BE2C (cell line): ENCODE measurements around the gene GJD3.

Experiments
- DNase-seq: peaks from one replicate; pipeline ENCODE4 v3.0.0-alpha.2; 2020
- H3K27me3 ChIP-seq: fragments of 250-450 bp; sonication (Bioruptor Pico); 2 replicates; pipeline ENCODE4 v1.5.1; 2020; ENCODE audit warnings: mild to moderate bottlenecking
- H3K36me3 ChIP-seq: fragments of 250-450 bp; sonication (Bioruptor Pico); 2 replicates; pipeline ENCODE4 v1.5.1; 2020; ENCODE audit warnings: mild to moderate bottlenecking
- H3K4me1 ChIP-seq: fragments of 250-450 bp; sonication (Bioruptor Pico); 2 replicates; pipeline ENCODE4 v1.5.1; 2020
- H3K4me3 ChIP-seq: 2 replicates; pipeline ENCODE4 v1.5.1; 2011; ENCODE audit warnings: low read depth, low read length
- H3K9me3 ChIP-seq: fragments of 250-450 bp; sonication (Bioruptor Pico); 2 replicates; pipeline ENCODE4 v1.5.1; 2020
- TF ChIP-seq, protein P1 (sequence below): IDR thresholded peaks from 2 replicates; pipeline ENCODE4 v1.5.1; 2012; ENCODE audit warnings: mild to moderate bottlenecking, low read depth, low read length

GJD3 gene

DNA sequence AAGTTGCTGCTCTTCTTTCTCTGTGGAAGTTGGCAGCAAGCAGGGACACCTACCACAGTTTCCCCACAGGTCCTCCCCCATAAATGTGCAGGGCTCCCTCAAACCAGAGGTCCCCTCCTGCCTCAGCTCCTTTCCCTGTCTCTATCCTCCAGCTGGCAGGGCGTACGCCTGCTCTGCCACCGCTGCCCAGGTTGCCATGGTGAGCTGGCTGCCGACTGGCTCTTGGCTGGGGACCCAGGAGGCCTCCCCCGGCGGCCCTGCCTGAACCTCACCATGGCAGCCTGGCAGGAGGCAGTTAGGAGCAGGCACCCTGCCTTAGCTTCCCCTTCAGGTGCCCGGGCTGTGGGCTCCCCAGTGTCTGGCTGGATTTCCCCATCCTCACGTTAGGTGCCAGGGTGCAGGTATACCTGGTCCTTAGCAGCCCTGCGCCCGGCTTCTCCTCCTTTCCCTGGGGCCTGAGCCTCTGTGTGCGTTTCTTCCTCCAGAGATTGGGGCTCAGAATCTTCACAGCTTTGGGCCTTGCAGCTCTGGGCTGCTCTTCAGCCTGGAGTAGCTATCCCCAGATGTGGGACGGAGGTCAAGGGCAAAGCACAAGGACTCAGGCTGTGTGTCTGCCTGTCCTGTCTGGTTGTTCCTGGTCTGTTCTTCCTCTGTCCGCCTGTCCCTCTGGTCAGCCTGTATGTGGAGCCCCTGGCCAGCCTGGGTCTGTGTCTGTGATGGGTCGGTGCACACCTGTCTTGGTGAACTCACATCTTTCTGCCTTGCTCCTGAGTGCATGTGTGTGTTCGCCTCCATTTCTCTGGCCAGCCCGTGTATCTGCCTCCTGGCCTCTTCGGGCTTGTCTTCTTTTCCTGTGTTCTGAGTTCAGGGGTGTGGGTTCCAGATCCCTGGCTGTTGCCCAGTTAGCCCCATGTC lies 15.7 kb downstream of the GJD3 start:
- H3K4me3 ChIP-seq: no peak overlapping the region
- peaks cover 81% of the 10 kb centered on the region for H3K4me1 ChIP-seq
- H3K9me3 ChIP-seq: no peaks in the 10 kb centered on the region
- TF ChIP-seq, protein P1, sequence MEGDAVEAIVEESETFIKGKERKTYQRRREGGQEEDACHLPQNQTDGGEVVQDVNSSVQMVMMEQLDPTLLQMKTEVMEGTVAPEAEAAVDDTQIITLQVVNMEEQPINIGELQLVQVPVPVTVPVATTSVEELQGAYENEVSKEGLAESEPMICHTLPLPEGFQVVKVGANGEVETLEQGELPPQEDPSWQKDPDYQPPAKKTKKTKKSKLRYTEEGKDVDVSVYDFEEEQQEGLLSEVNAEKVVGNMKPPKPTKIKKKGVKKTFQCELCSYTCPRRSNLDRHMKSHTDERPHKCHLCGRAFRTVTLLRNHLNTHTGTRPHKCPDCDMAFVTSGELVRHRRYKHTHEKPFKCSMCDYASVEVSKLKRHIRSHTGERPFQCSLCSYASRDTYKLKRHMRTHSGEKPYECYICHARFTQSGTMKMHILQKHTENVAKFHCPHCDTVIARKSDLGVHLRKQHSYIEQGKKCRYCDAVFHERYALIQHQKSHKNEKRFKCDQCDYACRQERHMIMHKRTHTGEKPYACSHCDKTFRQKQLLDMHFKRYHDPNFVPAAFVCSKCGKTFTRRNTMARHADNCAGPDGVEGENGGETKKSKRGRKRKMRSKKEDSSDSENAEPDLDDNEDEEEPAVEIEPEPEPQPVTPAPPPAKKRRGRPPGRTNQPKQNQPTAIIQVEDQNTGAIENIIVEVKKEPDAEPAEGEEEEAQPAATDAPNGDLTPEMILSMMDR: no peak
- H3K36me3 ChIP-seq: peaks cover 40% of the 10 kb centered on the region
- no peaks in the 10 kb centered on the region for H3K27me3 ChIP-seq
- DNase-seq: peak; percentile 51

DNA sequence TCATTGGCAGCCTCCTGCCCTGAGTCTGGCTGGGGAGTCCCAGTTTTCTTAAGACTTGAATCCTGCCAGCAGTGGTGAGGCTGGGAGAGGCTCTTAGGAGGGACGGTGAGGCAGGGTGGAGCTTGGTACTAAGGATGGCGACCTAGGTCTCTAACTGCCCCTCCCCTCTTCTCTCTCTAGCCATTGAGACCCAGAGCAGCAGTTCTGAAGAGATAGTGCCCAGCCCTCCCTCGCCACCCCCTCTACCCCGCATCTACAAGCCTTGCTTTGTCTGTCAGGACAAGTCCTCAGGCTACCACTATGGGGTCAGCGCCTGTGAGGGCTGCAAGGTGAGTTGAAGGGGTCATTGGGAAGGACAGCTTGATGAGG lies 16.4 kb downstream of the GJD3 start:
- no peaks in the 10 kb centered on the region for H3K9me3 ChIP-seq
- no peaks in the 10 kb centered on the region for H3K27me3 ChIP-seq
- H3K36me3 ChIP-seq: peaks cover 35% of the 10 kb centered on the region
- H3K4me1 ChIP-seq: peaks cover 79% of the 10 kb centered on the region
- DNase-seq: no peak
- no peak overlapping the region for H3K4me3 ChIP-seq
- TF ChIP-seq, protein P1: no peak

DNA sequence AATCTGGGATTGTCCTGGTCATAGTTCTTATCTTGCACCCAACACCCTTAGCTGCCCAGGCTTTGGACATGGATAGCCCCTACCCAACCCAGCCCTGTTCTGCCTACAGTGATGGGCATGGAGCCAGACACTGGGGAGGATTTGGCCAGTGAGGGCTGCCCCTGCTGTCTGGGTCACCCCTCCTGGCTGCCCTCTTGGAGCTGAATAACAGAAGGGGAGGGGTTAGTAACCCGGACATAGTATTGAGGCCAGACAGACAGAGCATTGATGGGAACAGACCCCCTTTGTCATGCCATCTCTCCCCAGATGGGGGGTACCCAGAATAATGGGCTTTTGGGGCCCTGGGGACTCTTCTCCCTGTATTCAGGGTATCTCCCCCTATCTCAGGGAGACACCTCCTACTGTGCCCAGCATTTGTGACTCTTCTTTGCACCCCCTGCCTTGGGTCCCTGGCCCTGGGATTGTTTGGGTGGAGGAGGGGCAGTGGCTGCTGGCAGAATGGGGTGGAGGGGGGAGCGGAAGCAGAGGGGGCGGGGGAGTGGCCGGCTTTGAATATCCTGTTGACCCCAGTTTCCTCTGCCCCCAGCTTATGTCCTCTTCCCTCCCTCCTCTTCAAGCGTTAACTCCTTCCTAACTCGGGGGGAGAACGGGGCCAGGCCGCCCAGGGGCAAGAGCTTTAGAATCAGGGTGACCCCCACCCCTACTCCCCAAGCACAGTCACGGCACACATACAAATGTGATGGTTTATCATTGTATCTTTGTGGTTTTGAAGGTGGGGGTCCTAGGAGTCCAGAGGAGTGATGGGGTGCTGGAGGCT lies 17.0 kb downstream of the GJD3 start:
- TF ChIP-seq, protein P1: no peak
- Histone ChIP-seq H3K36me3 (peaks cover 35% of the 10 kb centered on the region), H3K9me3 (no peaks in the 10 kb centered on the region), H3K27me3 (no peaks in the 10 kb centered on the region), H3K4me1 (peaks cover 81% of the 10 kb centered on the region), H3K4me3 (no peak overlapping the region)
- DNase-seq: no peak

DNA sequence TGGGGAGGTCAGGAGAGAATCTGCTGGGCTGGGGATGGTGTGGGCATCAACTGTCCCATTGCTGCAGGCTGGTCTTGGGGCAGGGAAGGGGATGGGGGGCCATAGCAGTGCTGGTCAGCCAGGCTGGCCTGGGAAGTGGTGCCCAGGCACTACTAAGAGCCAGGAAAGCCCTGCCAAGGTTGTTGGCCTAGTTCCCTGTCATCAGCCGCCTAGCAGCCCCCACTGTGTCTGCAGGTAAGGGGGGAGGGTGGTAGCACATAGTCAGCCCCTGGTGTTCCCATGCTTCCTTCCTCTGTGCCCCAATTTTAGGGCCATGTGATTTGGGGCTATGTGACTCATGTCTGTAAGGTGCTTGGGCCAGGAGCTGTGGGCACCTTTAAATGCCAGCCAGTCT lies 17.8 kb downstream of the GJD3 start:
- DNase-seq: no peak
- H3K27me3 ChIP-seq: no peaks in the 10 kb centered on the region
- H3K36me3 ChIP-seq: peaks cover 30% of the 10 kb centered on the region
- H3K4me1 ChIP-seq: peaks cover 77% of the 10 kb centered on the region
- TF ChIP-seq, protein P1: no peak
- H3K4me3 ChIP-seq: no peak overlapping the region
- H3K9me3 ChIP-seq: no peaks in the 10 kb centered on the region

GRCh38 chr17:40345994-40346764 lies 18.4 kb downstream of the GJD3 start:
- TF ChIP-seq, protein P1: no peak
- no peak for DNase-seq
- Histone ChIP-seq H3K36me3 (peaks cover 28% of the 10 kb centered on the region), H3K4me1 (peaks cover 71% of the 10 kb centered on the region), H3K4me3 (peak overlapping the region; percentile 51), H3K27me3 (no peaks in the 10 kb centered on the region), H3K9me3 (no peaks in the 10 kb centered on the region)
